Lung (tissue), 12 donors: Measurements from ENCODE around the gene DENND1A. TPM values are rescaled to one million over a fixed set of nuclear protein-coding genes. Genes with fewer than 3 reads are reported as not detected.

Experiments used
- ATAC-seq: fragments of 200-7000 bp; cut with Tn5 transposase; one replicate; pipeline ENCODE4 v1.9.1; 2020; ENCODE audit warnings: moderate number of reproducible peaks; ENCODE audit not compliant: insufficient read depth, low FRiP score
- DNase-seq, 3 donors: peaks; one replicate each; pipeline ENCODE4 v3.0.0-alpha.2; 2013 to 2017
- H3K27ac ChIP-seq, 2 donors: one replicate each; pipeline ENCODE4 v1.5.1; 2013; ENCODE audit warnings: mild to moderate bottlenecking in 2 of 2, moderate library complexity in 2 of 2, control low read depth in 1 of 2, inconsistent platforms in 1 of 2, low read depth in 1 of 2, low read length in 1 of 2
- H3K27me3 ChIP-seq, 3 donors: one replicate each; pipeline ENCODE4 v1.5.1; 2013; ENCODE audit warnings: low read length in 2 of 3; ENCODE audit not compliant: control insufficient read depth in 3 of 3, insufficient read depth in 3 of 3
- H3K36me3 ChIP-seq, 4 donors: one replicate each; pipeline ENCODE4 v1.5.1; 2013; ENCODE audit warnings: low read length in 4 of 4, mild to moderate bottlenecking in 1 of 4, moderate library complexity in 1 of 4; ENCODE audit not compliant: control insufficient read depth in 4 of 4, insufficient read depth in 4 of 4
- H3K4me1 ChIP-seq, 5 donors: one replicate each; pipeline ENCODE4 v1.5.1; 2013; ENCODE audit warnings: low read length in 5 of 5, mild to moderate bottlenecking in 2 of 5, moderate library complexity in 1 of 5; ENCODE audit not compliant: control insufficient read depth in 5 of 5, insufficient read depth in 5 of 5
- H3K4me3 ChIP-seq: one replicate; pipeline ENCODE4 v1.5.1; 2013; ENCODE audit warnings: mild to moderate bottlenecking, control low read depth, moderate library complexity
- H3K9ac ChIP-seq, 2 donors: one replicate each; pipeline ENCODE4 v1.5.1; 2013; ENCODE audit warnings: low read length in 2 of 2, control low read depth in 1 of 2; ENCODE audit not compliant: insufficient read depth in 1 of 2
- H3K9me3 ChIP-seq, 4 donors: one replicate each; pipeline ENCODE4 v1.5.1; 2013; ENCODE audit warnings: low read length in 3 of 4, mild to moderate bottlenecking in 1 of 4, moderate library complexity in 1 of 4; ENCODE audit not compliant: control insufficient read depth in 4 of 4, insufficient read depth in 3 of 4
- WGBS, 2 donors: extraction: QIAGEN DNeasy Blood & Tissue Kit; methylation state at CpG; one replicate each; pipeline ENCODE4 v1.1.7; 2013; 5-methylcytosine and 5-hydroxymethylcytosine counted together
- polyA plus RNA-seq, 2 donors: library from polyadenylated mRNA; stranded (reverse); fragments of 200-250 nt; gene quantifications; one replicate each; pipeline ENCODE4 v1.2.1, GENCODE V29; 2013
- total RNA-seq, 2 donors: library from RNA; depleted of rRNA in 1 of 2; stranded (reverse); fragments of >200 nt in 1 of 2; gene quantifications; one replicate each; pipeline ENCODE4 v1.2.1, GENCODE V29; 2014 to 2021
- TF ChIP-seq, protein P1 (sequence below): IDR thresholded peaks from 2 replicates; pipeline ENCODE4 v1.5.1; 2012; ENCODE audit warnings: mild to moderate bottlenecking; ENCODE audit errors: control extremely low read depth, extremely low read depth
- donor health status: control.
- donor health status: control.
- donor health status: Bipolar disorder and iron deficiency.
- donor health status: healthy.
- donor health status: DM: yes; HTN: yes; CAD: no.

DENND1A gene
- total and polyA plus RNA-seq, 4 donors = 5.7 to 29.8 (median 14.5) TPM

DNA sequence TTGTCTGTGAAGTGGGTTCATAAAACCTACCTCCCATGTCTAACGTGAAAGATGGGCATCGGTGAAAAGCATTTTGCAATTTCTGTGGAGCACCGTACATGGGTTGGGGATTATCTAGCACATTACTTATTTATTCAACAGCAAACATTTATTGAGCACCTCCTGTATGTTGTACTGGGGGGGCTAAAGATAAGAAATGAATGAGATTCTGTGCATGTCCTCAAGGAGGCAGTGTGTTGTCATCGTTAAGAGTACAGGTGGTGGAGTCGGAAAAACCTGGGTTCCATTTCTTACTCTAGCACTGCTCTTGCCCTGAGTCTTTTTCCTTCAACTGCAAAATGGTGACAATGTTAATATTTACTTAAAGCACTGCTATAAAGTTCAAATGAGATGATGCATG lies 30.4 kb upstream of the DENND1A start:
- H3K27me3 ChIP-seq = peaks cover 0 to 29% (median 3%) of the 10 kb centered on the region in 3 donors
- peaks cover 0 to 12% (median 0%) of the 10 kb centered on the region in 4 donors for H3K9me3 ChIP-seq
- H3K4me1 ChIP-seq = no peaks in the 10 kb centered on the region
- TF ChIP-seq, protein P1, sequence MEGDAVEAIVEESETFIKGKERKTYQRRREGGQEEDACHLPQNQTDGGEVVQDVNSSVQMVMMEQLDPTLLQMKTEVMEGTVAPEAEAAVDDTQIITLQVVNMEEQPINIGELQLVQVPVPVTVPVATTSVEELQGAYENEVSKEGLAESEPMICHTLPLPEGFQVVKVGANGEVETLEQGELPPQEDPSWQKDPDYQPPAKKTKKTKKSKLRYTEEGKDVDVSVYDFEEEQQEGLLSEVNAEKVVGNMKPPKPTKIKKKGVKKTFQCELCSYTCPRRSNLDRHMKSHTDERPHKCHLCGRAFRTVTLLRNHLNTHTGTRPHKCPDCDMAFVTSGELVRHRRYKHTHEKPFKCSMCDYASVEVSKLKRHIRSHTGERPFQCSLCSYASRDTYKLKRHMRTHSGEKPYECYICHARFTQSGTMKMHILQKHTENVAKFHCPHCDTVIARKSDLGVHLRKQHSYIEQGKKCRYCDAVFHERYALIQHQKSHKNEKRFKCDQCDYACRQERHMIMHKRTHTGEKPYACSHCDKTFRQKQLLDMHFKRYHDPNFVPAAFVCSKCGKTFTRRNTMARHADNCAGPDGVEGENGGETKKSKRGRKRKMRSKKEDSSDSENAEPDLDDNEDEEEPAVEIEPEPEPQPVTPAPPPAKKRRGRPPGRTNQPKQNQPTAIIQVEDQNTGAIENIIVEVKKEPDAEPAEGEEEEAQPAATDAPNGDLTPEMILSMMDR = no peak
- no peak for DNase-seq
- H3K9ac ChIP-seq = no peak overlapping the region
- 81 to 93% methylated on average over 5 of the region's 5 CpGs for WGBS, 2 donors
- H3K4me3 ChIP-seq = no peak overlapping the region
- no peak for ATAC-seq
- peaks cover 0 to 2% (median 0%) of the 10 kb centered on the region in 4 donors for H3K36me3 ChIP-seq
- no peak overlapping the region for H3K27ac ChIP-seq

DNA sequence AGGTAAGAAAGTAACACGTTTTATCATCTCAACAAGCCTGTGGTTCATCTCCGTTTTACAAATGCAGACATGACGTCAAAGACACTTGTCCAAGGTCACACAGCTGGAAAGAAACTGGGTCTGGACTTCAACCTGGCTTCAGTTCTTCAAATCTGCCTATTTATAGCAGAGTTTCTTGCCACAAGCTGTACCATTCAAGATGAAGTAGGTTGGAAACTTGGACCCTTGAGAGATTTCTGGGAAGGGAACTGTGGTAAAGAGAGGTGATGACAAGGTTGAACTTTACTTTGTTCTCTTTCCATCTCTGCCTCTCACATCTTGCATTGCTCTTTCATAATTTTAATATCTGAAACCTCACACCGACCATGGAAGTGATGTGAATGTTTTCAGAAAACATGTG lies 29.9 kb upstream of the DENND1A start:
- ATAC-seq = no peak
- TF ChIP-seq, protein P1 = no peak
- 78 to 87% methylated on average over 4 of the region's 4 CpGs for WGBS, 2 donors
- H3K4me3 ChIP-seq = no peak overlapping the region
- peaks cover 0 to 4% (median 0%) of the 10 kb centered on the region in 5 donors for H3K4me1 ChIP-seq
- H3K36me3 ChIP-seq = peaks cover 0 to 2% (median 0%) of the 10 kb centered on the region in 4 donors
- H3K27ac ChIP-seq = no peak overlapping the region
- H3K9ac ChIP-seq = no peak overlapping the region
- H3K9me3 ChIP-seq = peaks cover 0 to 7% (median 0%) of the 10 kb centered on the region in 4 donors
- DNase-seq = no peak
- peaks cover 0 to 28% (median 3%) of the 10 kb centered on the region in 3 donors for H3K27me3 ChIP-seq

DNA sequence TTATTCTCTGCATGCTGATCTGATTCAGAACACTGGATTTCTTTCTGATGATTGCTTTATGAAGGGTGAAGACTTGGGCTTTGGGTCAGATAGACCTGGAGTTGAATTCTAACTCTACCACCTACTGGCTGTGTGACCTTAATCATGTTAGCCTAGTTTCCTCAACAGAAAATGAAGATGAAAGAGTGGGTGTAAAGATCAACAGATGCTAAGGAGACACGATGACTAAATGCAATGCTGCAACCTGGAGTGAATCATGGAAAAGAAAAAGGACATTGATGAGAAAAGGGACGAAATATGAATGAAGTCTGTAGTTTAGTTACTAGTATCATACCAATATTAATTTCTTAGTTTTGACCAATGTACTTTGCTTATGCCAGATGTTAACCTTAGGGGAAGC lies 27.8 kb upstream of the DENND1A start:
- TF ChIP-seq, protein P1 = no peak

More for the DNA sequence above, 27.8 kb upstream of the DENND1A start:
- DNase-seq (no peak), ATAC-seq (no peak)
- Histone ChIP-seq H3K9me3 (peaks cover 0 to 6% (median 0%) of the 10 kb centered on the region in 4 donors), H3K4me1 (peaks cover 0 to 5% (median 0%) of the 10 kb centered on the region in 5 donors), H3K27ac (no peak overlapping the region), H3K36me3 (peaks cover 0 to 2% (median 0%) of the 10 kb centered on the region in 4 donors), H3K4me3 (no peak overlapping the region), H3K27me3 (peaks cover 0 to 39% (median 0%) of the 10 kb centered on the region in 3 donors), H3K9ac (no peak overlapping the region)
- 78 to 87% methylated on average over 2 of the region's 2 CpGs for WGBS, 2 donors
